Middle frontal gyrus (tissue), 1 donor: Measurements from ENCODE around the gene CKM.
A peak's percentile ranks its signal among the peaks of the same experiment; 100 is the strongest.

Experiments
- DNase-seq: peaks from one replicate; pipeline ENCODE4 v3.0.0-alpha.2; 2015; ENCODE audit warnings: low spot score; ENCODE audit errors: extremely low spot score

Gene CKM

DNA sequence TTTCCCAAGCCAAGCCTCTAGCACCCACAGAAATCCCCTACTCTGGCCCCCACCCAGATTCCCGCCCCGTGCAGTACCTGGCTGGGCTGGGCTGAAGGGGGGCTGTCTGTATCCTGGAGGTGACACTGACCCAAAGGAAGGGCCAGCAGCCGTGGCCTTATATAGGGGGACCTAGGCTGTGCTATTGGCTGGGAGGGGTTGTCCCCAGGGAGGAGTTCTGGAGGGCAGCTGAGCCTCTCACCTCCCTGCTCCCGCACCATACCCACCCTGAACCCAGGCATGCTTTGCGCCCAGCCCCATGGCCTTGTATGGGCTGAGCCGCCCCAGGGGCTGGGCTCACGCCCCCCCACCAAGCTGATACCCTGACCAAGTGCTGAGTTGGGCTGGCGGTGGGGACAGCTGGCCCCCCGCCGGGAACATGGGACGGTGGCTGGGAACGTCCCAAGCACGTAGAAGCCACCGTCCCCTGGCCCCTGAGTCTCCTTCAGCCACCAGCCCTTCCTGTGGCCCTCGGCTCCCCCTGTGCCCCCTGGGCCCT is at the start of gene CKM:
Gene CKM (minus strand): TSS at position 132 of the 538 bp plus-strand sequence. CDS start 3,162 bp downstream, outside the sequence.
- DNase-seq = no peak

GRCh38 chr19:45370410-45371204 is 47.9 kb upstream of the CKM start, which contains the start of gene ERCC2:
Gene ERCC2, minus strand, starts transcription at chr19:45370573. Its CDS starts 33 bp downstream, at chr19:45370540.
- DNase-seq = peak; percentile 99

DNA sequence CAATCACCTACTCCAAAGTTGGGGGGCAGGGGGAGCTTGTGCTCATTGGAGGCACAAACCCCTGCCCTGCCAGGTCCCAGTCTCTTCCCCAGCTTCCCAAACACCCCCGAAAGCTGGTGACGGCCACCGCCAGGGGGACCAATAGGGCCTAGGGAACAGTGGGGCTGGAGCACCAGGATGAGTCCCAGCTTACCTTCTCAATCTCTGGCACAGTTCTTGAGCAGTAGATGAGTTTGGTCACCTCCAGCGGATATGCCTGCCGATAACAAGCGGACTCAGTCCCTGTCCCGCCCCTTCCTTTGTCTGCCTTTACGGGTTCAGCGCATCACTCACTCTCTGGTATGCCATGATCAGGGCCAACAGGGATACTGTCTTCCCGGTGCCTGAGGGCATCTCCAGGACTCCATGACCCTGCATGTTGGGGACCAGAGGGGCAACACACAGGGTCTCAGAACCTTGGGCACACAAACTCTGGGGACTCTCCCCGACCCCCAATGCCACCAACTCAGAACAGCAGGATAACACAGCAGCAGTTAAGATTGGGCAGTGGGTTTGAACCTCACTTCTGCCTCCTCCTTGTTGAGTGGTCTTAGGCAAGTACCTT is 46.2 kb upstream of the CKM start:
- DNase-seq = no peak

- no peak for DNase-seq
Measured at GRCh38 chr19:45368127-45368526, 45.5 kb upstream of the CKM start.

GRCh38 chr19:45364696-45365095 is 42.0 kb upstream of the CKM start:
- no peak for DNase-seq

GRCh38 chr19:45363861-45364459 is 41.3 kb upstream of the CKM start:
- DNase-seq = no peak

DNA sequence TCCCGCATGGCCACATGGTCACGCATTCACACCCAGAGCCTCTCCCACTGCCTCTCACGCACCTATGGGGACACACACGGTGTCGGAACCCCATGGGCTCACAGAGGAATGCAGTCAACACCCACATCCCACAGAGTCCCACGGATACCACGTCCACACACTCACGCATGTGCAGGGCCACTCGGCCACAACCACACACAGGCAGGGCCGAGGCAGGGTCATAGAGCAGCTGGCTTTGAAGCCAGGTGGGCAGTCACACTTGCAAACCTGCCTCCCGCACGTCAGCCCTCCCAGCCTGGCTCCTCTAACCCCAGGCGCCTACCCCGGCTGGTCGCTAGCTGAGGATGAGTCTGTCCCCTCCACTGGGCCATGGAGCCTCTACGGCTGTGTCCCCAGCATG is 39.6 kb upstream of the CKM start:
- no peak for DNase-seq

GRCh38 chr19:45361608-45362007 is 38.9 kb upstream of the CKM start:
- no peak for DNase-seq

- DNase-seq = no peak
Measured at GRCh38 chr19:45358213-45358792, 35.6 kb upstream of the CKM start.

DNA sequence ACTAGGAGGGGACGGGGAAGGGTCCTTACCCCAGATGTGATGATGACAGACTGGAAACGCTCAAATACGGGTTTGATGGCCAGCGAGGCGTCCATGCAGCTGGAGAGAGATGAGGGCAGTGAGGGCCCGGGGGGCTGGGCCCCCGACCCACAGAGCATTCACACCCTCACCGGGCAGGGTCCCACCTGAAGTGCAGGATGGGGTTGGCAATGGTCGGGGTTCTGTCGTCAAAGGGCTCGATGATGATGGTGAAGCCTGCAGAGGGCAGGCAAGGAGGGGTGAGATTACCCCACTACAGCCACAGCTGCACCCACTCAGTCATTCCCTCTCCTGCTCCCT is 34.7 kb upstream of the CKM start:
- no peak for DNase-seq

DNA sequence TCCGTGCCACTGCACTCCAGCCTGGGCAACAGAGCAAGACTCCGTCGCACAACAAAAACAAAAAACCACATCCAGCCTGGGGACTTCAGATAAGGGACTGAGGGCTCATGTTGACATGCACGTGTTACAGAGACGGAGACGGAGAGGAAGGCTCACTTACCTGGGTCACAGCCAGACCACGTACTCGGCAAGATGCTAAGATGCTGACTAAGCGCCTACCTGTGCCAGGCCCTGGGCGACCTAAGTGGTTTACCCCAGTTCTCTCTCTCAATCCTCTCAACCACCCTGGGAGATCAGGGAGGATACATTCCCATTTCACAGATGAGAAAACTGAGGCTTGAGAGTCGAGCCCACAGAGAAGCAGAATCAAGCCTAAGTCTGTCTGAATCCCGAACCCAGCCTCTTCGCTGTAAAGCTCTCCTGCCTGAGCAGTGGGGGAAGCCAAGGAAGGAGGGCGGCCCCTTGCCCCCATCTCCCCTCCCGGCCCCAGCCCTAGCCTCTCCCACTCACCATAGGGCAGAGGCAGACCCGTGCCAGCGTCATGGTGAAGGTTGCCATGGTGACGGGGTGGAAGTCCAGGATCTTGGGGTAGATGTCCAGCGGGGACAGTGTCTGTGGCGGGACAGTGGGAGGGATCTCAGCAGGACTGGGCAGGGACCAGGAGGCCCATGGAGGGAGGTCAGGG is 34.2 kb upstream of the CKM start:
- no peak for DNase-seq

- DNase-seq = no peak
Measured at GRCh38 chr19:45355910-45356309, 33.2 kb upstream of the CKM start.

GRCh38 chr19:45355402-45355801 is 32.7 kb upstream of the CKM start:
- no peak for DNase-seq

DNA sequence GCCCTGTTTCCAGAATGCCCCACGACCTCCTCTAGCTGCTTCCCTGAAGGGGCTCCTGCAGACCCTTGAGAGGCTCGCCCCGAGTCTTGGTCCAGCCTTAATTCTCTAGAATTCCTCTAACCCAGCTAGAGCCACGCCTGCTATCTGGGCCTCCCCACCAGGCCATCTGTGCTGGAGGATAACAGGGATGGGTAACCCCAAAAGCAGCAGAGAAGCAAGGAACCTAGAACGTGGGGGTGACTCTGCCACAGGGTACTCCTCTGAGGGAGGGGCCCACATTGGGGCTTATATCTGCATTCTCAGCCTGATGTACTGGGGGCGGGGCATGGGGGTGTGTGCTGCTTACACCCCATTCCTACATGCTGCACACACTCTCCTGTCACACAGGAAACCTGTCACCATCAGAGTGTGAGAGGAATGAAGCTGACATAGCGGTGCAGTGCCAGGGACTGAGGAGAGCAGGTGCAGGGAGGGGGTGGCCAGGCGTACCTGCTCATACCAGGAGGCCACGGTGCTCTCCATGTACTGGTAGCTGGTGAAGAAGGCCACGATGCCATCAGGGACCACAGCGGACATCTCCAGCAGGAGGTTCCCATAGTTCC is 31.7 kb upstream of the CKM start:
- DNase-seq = no peak

GRCh38 chr19:45352914-45353796 is 30.5 kb upstream of the CKM start:
- no peak for DNase-seq

GRCh38 chr19:45352471-45352870 is 29.8 kb upstream of the CKM start:
- DNase-seq = no peak

- DNase-seq = no peak
Measured at GRCh38 chr19:45352062-45352461, 29.4 kb upstream of the CKM start.

- no peak for DNase-seq
Measured at GRCh38 chr19:45351401-45351952, 28.8 kb upstream of the CKM start.

DNA sequence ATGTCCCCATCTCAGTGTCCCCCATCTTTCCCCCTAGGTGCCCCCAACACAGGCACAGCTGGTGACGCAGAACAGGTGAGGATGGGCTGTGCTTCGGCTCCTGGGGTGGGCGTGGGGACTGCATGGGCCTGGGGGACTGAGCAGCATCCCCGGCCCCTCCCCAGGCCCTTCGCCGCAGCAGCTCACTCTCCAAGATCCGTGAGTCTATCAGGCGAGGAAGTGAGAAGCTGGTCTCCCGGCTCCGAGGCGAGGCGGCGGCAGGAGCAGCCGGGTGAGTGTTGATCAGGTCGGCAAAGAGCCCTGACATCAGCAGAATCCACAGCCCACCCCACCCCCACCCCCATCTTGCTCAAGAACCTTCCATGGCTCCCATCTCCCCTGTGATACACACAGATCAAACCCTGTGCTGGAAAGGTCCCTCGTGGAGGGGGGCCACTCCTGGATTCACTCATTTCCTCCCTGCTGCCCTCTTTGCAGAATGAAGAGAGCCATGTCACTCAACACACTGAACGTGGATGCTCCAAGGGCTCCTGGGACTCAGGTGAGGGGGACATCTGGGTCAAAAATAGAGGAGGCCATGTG is 27.9 kb upstream of the CKM start:
- DNase-seq = no peak
